ENCODE measurements around the gene TMEM87B. TPM values are rescaled to one million over a fixed set of nuclear protein-coding genes. Genes with fewer than 3 reads are reported as not detected.

Gene TMEM87B
- total RNA-seq, 4 donors from 2014 or later = 21.9 to 74.5 (median 60.7) TPM

DNA sequence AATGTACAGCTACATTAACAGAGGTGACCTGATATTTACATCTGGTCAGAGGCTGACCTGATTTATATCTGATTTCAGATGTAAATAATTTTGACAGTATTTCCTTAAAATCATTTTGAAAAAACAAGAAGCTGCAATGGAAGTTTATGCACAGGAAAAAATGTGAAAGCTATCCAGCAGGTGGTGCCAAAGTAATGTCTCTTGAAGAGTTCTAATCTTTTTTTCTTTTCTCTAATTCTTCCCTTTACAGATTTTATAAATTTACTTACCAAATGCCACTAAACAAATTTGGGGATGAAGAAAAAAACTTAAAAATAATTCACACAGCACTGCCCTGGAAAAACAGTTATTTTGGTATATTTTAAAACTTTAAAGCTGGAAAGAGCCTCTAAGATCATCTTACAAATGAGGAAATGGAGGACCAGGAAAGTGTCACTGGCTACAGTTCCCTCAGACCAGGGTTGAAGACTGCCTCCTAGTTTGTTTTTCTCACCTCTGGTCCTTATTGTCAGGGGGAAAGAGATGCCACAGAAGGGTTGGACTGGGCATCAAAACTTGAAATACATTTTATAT lies 66.7 kb downstream of the TMEM87B start:
- in situ Hi-C loops (cut with MboI; ENCODE audit: low pct_ligation_motif_present in 1 of 4, low pct_unique_long_range_greater_than_20kb in 1 of 4, low sequenced_read_pairs in 3 of 4) (no loop called here), intact Hi-C loops (cut with DNase I; ENCODE audit: low total_unique reads) (no loop called here)
- DNase-seq = no peak
- H3K4me1 ChIP-seq = no peaks in the 10 kb centered on the region
- no peak for TF ChIP-seq EP300 (IDR thresholded peaks at IDR 0.05; ENCODE audit: low read depth)
- TF ChIP-seq, protein P1, sequence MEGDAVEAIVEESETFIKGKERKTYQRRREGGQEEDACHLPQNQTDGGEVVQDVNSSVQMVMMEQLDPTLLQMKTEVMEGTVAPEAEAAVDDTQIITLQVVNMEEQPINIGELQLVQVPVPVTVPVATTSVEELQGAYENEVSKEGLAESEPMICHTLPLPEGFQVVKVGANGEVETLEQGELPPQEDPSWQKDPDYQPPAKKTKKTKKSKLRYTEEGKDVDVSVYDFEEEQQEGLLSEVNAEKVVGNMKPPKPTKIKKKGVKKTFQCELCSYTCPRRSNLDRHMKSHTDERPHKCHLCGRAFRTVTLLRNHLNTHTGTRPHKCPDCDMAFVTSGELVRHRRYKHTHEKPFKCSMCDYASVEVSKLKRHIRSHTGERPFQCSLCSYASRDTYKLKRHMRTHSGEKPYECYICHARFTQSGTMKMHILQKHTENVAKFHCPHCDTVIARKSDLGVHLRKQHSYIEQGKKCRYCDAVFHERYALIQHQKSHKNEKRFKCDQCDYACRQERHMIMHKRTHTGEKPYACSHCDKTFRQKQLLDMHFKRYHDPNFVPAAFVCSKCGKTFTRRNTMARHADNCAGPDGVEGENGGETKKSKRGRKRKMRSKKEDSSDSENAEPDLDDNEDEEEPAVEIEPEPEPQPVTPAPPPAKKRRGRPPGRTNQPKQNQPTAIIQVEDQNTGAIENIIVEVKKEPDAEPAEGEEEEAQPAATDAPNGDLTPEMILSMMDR (IDR thresholded peaks at IDR 0.05) = peak; percentile 41 to 60 (median 49)
- no peaks in the 10 kb centered on the region for H3K9me3 ChIP-seq
- no peak overlapping the region for H3K4me3 ChIP-seq
- no peak overlapping the region for H3K27ac ChIP-seq
- peaks cover 0 to 30% (median 5%) of the 10 kb centered on the region in 4 donors for H3K36me3 ChIP-seq
- no peaks in the 10 kb centered on the region for H3K27me3 ChIP-seq

DNA sequence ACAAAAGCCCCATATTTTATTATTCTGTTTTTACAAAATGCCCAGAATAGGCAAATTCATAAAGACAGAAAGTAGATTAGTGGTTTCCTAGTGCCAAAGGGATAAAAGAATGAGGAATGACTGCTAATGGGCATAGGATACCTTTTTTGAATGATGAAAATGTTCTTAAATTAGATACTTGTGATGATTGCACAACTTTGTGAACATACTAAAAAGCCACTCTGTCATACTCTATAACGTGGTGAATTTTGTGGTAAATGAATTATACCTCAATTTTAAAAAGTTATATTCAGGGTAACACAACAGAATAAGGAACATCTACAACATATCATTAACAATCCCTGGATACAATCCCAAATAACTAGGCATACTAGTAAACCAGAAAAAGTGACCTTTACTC lies 74.0 kb downstream of the TMEM87B start:
- in situ Hi-C loops (cut with MboI; ENCODE audit: low pct_ligation_motif_present in 1 of 4, low pct_unique_long_range_greater_than_20kb in 1 of 4, low sequenced_read_pairs in 3 of 4) (no loop called here), intact Hi-C loops (cut with DNase I; ENCODE audit: low total_unique reads) (no loop called here)
- no peaks in the 10 kb centered on the region for H3K27me3 ChIP-seq
- no peak overlapping the region for H3K4me3 ChIP-seq
- H3K9me3 ChIP-seq = no peaks in the 10 kb centered on the region
- TF ChIP-seq EP300 (IDR thresholded peaks at IDR 0.05; ENCODE audit: low read depth) (no peak), POLR2AphosphoS5 (IDR thresholded peaks at IDR 0.05) (no peak), POLR2A (IDR thresholded peaks at IDR 0.05) (no peak)
- TF ChIP-seq, protein P1 (IDR thresholded peaks at IDR 0.05) = no peak
- H3K27ac ChIP-seq = no peak overlapping the region
- DNase-seq = no peak
- no peaks in the 10 kb centered on the region for H3K4me1 ChIP-seq
- WGBS, 2 donors (ENCODE audit: low coverage in 1 of 2) = 86 to 94% methylated on average over 1 of the region's 1 CpG
- no peaks in the 10 kb centered on the region for H3K36me3 ChIP-seq

DNA sequence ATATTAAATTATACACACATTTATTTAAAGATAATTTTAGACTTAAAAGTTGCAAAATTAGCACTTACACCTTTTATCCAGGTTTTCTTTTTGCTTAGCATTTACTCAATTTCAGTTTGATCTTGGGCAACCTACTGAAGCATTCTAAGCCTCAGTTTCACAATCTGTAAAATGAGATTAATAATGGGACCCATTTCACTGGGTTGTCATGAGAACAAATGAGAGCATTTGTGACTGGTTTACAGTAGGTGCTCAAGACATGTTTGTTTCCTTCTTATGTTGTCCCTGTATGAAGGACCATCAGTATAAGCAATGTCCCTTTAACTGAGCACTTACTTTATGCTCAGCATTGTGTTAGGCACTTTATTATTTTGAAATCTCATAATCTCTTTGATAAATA lies 78.3 kb downstream of the TMEM87B start:
- no peak for DNase-seq
- Histone ChIP-seq H3K36me3 (no peaks in the 10 kb centered on the region), H3K9me3 (no peaks in the 10 kb centered on the region), H3K27me3 (peaks cover 11% of the 10 kb centered on the region), H3K27ac (no peak overlapping the region), H3K4me1 (peaks cover 0 to 10% (median 7%) of the 10 kb centered on the region in 4 donors), H3K4me3 (no peak overlapping the region)
- intact Hi-C loops (cut with DNase I; ENCODE audit: low total_unique reads) = no loop called here
- TF ChIP-seq EP300 (IDR thresholded peaks at IDR 0.05; ENCODE audit: low read depth) = no peak
- no peak for TF ChIP-seq POLR2AphosphoS5 (IDR thresholded peaks at IDR 0.05)
- TF ChIP-seq, protein P1 (IDR thresholded peaks at IDR 0.05) = no peak
- TF ChIP-seq POLR2A (IDR thresholded peaks at IDR 0.05) = no peak
- in situ Hi-C loops (cut with MboI; ENCODE audit: low pct_ligation_motif_present in 1 of 4, low pct_unique_long_range_greater_than_20kb in 1 of 4, low sequenced_read_pairs in 3 of 4) = no loop called here

DNA sequence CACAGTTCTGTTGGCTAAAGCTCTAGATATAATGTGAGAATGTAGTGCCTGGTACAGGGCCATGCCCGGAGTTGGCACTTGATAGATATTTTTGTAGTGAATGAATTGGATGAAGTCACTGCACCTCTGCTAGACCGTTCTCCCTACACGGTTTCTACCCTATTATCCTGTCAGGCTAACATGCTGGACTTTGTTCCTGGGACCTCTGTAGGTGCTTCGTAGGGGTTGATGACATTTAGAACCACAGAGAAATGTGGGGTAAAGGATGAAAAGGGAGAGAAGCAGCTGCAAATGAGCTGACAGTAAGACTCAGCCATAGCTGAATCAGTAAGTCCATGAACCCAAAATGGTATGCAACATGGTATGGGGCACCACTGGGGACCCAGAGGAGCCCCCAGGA lies 79.1 kb downstream of the TMEM87B start:
- peaks cover 0 to 10% (median 7%) of the 10 kb centered on the region in 4 donors for H3K4me1 ChIP-seq
- in situ Hi-C loops (cut with MboI; ENCODE audit: low pct_ligation_motif_present in 1 of 4, low pct_unique_long_range_greater_than_20kb in 1 of 4, low sequenced_read_pairs in 3 of 4) = no loop called here
- no peak overlapping the region for H3K4me3 ChIP-seq
- H3K27me3 ChIP-seq = peaks cover 14% of the 10 kb centered on the region
- no peaks in the 10 kb centered on the region for H3K36me3 ChIP-seq
- DNase-seq = no peak
- 89% methylated on average over 4 of the region's 4 CpGs; no CpG with 5 or more reads in 1 of the 2 donors for WGBS, 2 donors (ENCODE audit: low coverage in 1 of 2)
- no peak overlapping the region for H3K27ac ChIP-seq
- intact Hi-C loops (cut with DNase I; ENCODE audit: low total_unique reads) = no loop called here
- TF ChIP-seq, protein P1 (IDR thresholded peaks at IDR 0.05) = no peak
- TF ChIP-seq POLR2A (IDR thresholded peaks at IDR 0.05) (no peak), POLR2AphosphoS5 (IDR thresholded peaks at IDR 0.05) (no peak), EP300 (IDR thresholded peaks at IDR 0.05; ENCODE audit: low read depth) (no peak)
- H3K9me3 ChIP-seq = no peaks in the 10 kb centered on the region

Data from transverse colon (tissue), 4 donors.